Right lung (tissue), 5 donors: Measurements from ENCODE around the gene RHOA. TPM values are rescaled to one million over a fixed set of nuclear protein-coding genes. Genes with fewer than 3 reads are reported as not detected.
"Not testable (repeated sequence)": the region's sequence is repeated elsewhere in the genome, so short reads cannot be mapped to it uniquely, and the experiment has no call there.

Experiments used
- DNase-seq, 2 donors: peaks; one replicate each; pipeline ENCODE4 v3.0.0-alpha.2; 2013
- polyA plus RNA-seq, 5 donors: library from polyadenylated mRNA; unstranded; fragments of 120-200 nt; gene quantifications; one replicate each; pipeline versions ENCODE4 v1.2.1 to v1.2.3, GENCODE V29; 2013; ENCODE audit warnings: inconsistent platforms in 1 of 5, low replicate concordance in 1 of 5; ENCODE audit not compliant: insufficient read length in 5 of 5, insufficient read depth in 1 of 5

The RHOA gene
- polyA plus RNA-seq, 5 donors: 456 to 543 (median 472) TPM

- DNase-seq: no peak
Measured at GRCh38 chr3:49329186-49329585, 82.6 kb downstream of the RHOA start.

DNA sequence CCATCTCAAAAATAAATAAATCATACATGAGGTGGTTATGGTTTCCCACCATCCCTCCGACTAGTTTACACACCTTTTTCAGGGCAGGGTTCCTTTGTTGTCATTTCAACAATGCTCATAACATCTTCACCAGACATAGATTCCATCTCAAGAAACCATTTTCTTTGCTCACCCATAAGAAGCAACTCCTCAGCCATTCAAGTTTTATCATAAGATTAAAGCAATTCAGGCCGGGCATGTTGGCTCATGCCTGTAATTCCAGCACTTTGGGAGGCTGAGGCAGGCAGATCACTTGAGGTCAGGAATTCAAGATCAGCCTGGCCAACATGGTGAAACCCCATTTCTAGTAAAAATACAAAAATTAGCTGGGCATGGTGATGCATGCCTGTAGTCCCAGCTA is 83.4 kb downstream of the RHOA start:
- not testable (repeated sequence) for DNase-seq

- no peak for DNase-seq
Measured at GRCh38 chr3:49327485-49327884, 84.3 kb downstream of the RHOA start.

GRCh38 chr3:49324768-49325167 is 87.0 kb downstream of the RHOA start:
- DNase-seq: no peak

DNA sequence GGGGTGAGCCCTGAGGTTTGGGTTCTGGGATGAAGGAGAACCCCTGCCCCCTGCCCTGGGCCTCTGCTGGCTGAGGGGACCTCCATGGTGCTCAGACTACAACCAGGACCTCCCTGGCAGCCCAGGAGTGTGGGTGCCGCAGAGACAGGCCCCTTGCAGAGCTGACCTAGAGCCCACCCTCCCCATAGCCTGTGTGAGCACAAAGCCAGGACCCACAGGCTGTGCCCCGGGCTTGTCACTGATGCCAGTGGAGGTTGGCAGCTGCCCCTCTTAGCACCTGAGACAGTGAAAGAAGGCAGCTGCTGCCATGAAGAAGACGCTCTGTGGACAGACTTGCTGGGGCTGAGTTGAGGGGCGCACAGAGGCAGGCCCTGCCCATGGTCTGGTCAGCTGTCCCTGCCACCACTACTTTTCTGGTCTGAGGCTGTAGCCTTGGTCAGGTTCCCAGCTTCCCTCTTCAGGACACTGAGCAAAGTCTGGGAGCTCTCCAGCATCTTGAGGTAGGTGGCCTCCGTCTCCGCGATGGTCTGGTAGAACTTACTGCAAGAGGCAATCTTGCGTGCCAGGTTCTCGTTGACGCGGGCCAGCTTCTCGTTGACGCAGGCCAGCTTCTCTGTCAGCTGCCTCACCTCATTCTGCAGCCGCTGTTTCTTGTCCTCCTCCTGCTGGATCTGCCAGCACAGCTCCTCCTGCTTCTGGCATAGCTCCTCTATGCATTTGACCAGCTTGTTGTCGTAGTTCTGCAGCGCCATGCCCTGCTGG is 94.9 kb downstream of the RHOA start:
- DNase-seq: no peak

DNA sequence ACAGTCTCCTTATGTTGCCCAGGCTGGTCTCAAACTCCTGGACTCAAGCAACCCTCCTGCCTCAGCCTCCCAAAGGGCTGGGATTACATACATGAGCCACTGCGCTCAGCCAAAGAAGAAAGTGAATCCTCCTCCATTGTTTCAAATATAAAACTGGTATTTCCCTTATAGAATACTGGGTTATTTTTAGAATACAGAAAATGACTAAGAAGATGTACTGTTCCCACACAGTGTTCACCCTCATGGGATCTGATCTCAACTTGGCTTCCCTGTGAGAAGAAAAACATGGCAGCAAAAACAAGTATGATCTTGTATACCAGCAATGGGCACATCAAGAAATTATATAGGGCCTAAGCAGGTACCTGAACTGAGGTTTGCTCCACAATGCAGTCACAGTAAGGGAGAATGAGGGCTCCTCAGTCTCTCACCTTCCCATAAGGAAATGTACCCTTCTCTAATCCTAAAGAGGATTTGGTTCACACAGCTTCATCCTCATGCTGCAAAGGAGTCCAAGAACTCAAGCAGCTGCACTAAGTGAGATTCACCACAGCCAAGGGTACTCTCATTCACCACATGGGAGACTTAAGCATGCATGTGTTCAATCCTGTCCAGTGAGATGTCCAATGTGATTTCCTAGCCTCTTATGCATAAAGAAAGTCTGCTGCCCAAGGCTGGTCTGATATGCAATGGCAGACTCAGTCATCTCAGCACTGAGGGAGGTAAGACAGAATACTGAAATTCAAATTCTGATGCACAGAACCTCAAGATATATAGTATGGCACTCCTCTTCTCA is 97.7 kb downstream of the RHOA start:
- DNase-seq: no peak

- DNase-seq: no peak
Measured at GRCh38 chr3:49311283-49311682, 100.5 kb downstream of the RHOA start.

GRCh38 chr3:49310677-49311076 is 101.1 kb downstream of the RHOA start:
- no peak for DNase-seq

Other genes with a start within 250 kb of the RHOA start
- 10 to 100 TPM; 18.0 to 25.2 (median 20.1) TPM for gene CCDC71, start 245.6 kb downstream of the RHOA start, polyA plus RNA-seq
- gene KLHDC8B, start 240.4 kb downstream of the RHOA start, polyA plus RNA-seq: 10 to 100 TPM; 34.7 to 53.4 (median 45.1) TPM
- 10 to 100 TPM; 10.8 to 13.4 (median 12.4) TPM for gene C3orf62, start 134.7 kb downstream of the RHOA start, polyA plus RNA-seq
- gene USP4, start 71.9 kb downstream of the RHOA start, polyA plus RNA-seq: 10 to 100 TPM; 65.0 to 80.3 (median 72.7) TPM
- gene GPX1, start 53.6 kb downstream of the RHOA start, polyA plus RNA-seq: 100 to 1,000 TPM in 4 of 5 donors, 10 to 100 TPM in 1; 97.4 to 224 (median 122) TPM
- gene TCTA, start 447 bp upstream of the RHOA start, polyA plus RNA-seq: 10 to 100 TPM; 17.3 to 24.0 (median 20.9) TPM
- gene AMT, start 10.5 kb upstream of the RHOA start, polyA plus RNA-seq: 10 to 100 TPM; 26.3 to 41.7 (median 29.9) TPM
- 10 to 100 TPM; 22.7 to 30.5 (median 24.0) TPM for gene NICN1, start 17.3 kb upstream of the RHOA start, polyA plus RNA-seq
- 10 to 100 TPM; 43.0 to 62.1 (median 50.1) TPM for gene DAG1, start 58.3 kb upstream of the RHOA start, polyA plus RNA-seq
- gene BSN, start 142.5 kb upstream of the RHOA start, polyA plus RNA-seq: under 1 TPM; 0.73 to 0.97 (median 0.81) TPM